SU-DHL-6 (cell line): ENCODE measurements around the gene PLEKHA8.

Experiments used
- H2AFZ ChIP-seq: fragments of 200-600 bp; sonication (generic); 2 replicates; pipeline ENCODE4 v1.6.1; 2014; ENCODE audit warnings: low read depth, mild to moderate bottlenecking, moderate library complexity, mixed read lengths, antibody characterized with exemption, low read length; ENCODE audit not compliant: severe bottlenecking
- H3F3A ChIP-seq: fragments of 200-600 bp; shearing (Covaris generic); 2 replicates; pipeline ENCODE4 v1.6.0; 2016; ENCODE audit warnings: antibody characterized with exemption, mild to moderate bottlenecking; ENCODE audit not compliant: insufficient read depth
- H3K27ac ChIP-seq: fragments of 200-600 bp; sonication (generic); 2 replicates; pipeline ENCODE4 v1.5.1; 2016; ENCODE audit warnings: low read depth, mild to moderate bottlenecking, low read length, moderate library complexity, mixed read lengths
- H3K27me3 ChIP-seq: fragments of 200-600 bp; sonication (generic), shearing (Covaris generic); 2 replicates; pipeline ENCODE4 v1.6.0; 2014; ENCODE audit warnings: mild to moderate bottlenecking, low read length
- H3K36me3 ChIP-seq: fragments of 200-600 bp; sonication (generic); 2 replicates; pipeline ENCODE4 v1.6.1; 2014; ENCODE audit warnings: mild to moderate bottlenecking, low read length, mixed read lengths
- H3K4me2 ChIP-seq: fragments of 300-600, 200-600 bp; shearing (Covaris generic), sonication (generic); 2 replicates; pipeline ENCODE4 v1.6.0; 2014; ENCODE audit warnings: low read length, low read depth, mild to moderate bottlenecking; ENCODE audit not compliant: poor library complexity, severe bottlenecking
- H3K4me3 ChIP-seq: fragments of 200-600 bp; sonication (generic); 2 replicates; pipeline ENCODE4 v1.5.1; 2014; ENCODE audit warnings: antibody characterized with exemption, low read length, mild to moderate bottlenecking, mixed read lengths; ENCODE audit not compliant: insufficient read depth, poor library complexity, severe bottlenecking
- H3K79me2 ChIP-seq: fragments of 200-600 bp; sonication (generic); 2 replicates; pipeline ENCODE4 v1.6.1; 2014; ENCODE audit warnings: mild to moderate bottlenecking, low read length, moderate library complexity; ENCODE audit not compliant: insufficient read depth
- H3K9ac ChIP-seq: fragments of 200-600 bp; sonication (generic); 2 replicates; pipeline ENCODE4 v1.7.0; 2014; ENCODE audit warnings: mild to moderate bottlenecking, low read length
- H3K9me2 ChIP-seq: fragments of 200-600 bp; sonication (generic); replicated peaks from 2 replicates; pipeline ENCODE4 v1.6.1; 2014; ENCODE audit warnings: low read length; ENCODE audit not compliant: insufficient read depth
- H3K9me3 ChIP-seq: fragments of 200-600 bp; sonication (generic); 2 replicates; pipeline ENCODE4 v1.6.1; 2014; ENCODE audit warnings: low read length, mixed read lengths; ENCODE audit not compliant: insufficient read depth
- H4K20me1 ChIP-seq: fragments of 200-600 bp; sonication (generic); 2 replicates; pipeline ENCODE4 v1.6.1; 2014; ENCODE audit warnings: low read depth, mild to moderate bottlenecking, antibody characterized with exemption, low read length, moderate library complexity, mixed read lengths
- EZH2phosphoT487 ChIP-seq: fragments of 200-600 bp; sonication (generic), shearing (Covaris generic); conservative IDR thresholded peaks from 2 replicates; pipeline ENCODE4 v1.6.1; 2018; ENCODE audit warnings: mild to moderate bottlenecking, antibody characterized with exemption, low read length, moderate library complexity, mixed read lengths
- TF ChIP-seq, protein P1 (sequence below): fragments of 200-600 bp; sonication (generic); IDR thresholded peaks from one replicate; pipeline ENCODE4 v1.5.1; 2017; ENCODE audit warnings: antibody characterized with exemption, mild to moderate bottlenecking, low read length, moderate library complexity; ENCODE audit not compliant: insufficient read depth, poor library complexity, severe bottlenecking

PLEKHA8 gene

DNA sequence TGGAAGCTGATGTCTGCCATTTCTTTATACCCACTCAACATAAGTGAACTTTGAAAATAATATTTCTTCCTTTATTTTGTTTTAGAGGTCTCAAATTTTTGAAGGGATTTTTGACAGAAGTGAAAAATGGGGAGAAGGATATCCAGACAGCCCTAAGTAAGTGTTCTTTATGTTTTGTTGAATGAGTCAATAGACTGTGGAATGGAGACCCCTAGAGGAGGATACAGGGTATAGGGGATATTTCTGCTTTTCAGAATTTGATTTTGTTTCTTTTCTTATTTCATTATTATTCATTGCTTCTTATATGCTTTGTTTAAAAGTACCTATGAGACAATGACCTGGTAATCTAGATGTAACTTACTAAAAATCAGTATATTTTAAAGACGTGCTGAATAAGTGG, 34.4 kb downstream of the PLEKHA8 start:
- Histone ChIP-seq H3K4me2 (no peak overlapping the region), H3K79me2 (no peaks in the 10 kb centered on the region), H3K9me2 (no peaks in the 10 kb centered on the region), H3K36me3 (peaks cover 6% of the 10 kb centered on the region; the same call in 1 of the 2 replicates), H3K9me3 (no peaks in the 10 kb centered on the region), H3K4me3 (no peak overlapping the region), H2AFZ (no peak overlapping the region), H4K20me1 (no peaks in the 10 kb centered on the region), H3F3A (no peaks in the 10 kb centered on the region), H3K9ac (no peak overlapping the region), H3K27me3 (no peaks in the 10 kb centered on the region), H3K27ac (no peak overlapping the region)
- TF ChIP-seq, protein P1, sequence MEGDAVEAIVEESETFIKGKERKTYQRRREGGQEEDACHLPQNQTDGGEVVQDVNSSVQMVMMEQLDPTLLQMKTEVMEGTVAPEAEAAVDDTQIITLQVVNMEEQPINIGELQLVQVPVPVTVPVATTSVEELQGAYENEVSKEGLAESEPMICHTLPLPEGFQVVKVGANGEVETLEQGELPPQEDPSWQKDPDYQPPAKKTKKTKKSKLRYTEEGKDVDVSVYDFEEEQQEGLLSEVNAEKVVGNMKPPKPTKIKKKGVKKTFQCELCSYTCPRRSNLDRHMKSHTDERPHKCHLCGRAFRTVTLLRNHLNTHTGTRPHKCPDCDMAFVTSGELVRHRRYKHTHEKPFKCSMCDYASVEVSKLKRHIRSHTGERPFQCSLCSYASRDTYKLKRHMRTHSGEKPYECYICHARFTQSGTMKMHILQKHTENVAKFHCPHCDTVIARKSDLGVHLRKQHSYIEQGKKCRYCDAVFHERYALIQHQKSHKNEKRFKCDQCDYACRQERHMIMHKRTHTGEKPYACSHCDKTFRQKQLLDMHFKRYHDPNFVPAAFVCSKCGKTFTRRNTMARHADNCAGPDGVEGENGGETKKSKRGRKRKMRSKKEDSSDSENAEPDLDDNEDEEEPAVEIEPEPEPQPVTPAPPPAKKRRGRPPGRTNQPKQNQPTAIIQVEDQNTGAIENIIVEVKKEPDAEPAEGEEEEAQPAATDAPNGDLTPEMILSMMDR, result peak; percentile 73
- no peak for TF ChIP-seq EZH2phosphoT487

DNA sequence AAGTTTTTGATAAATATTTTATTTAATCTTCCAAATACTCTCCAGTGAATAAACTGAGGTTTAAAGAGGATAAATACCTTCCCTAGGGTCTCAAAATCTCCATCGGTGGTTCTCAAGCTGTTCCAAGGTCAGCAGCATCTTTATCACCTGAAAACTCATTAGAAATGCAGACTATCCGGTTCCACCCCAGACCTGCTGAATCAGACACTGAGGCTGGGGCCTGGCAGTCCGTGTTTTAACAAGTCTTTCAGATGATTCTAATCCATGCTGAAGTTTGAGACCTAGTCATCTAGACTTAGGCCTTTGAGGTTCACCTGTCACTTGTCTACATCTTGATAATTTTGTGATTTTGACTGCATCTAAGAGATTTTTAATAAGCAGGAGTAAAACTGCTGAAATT, 37.5 kb downstream of the PLEKHA8 start:
- no peaks in the 10 kb centered on the region for H3F3A ChIP-seq

DNA sequence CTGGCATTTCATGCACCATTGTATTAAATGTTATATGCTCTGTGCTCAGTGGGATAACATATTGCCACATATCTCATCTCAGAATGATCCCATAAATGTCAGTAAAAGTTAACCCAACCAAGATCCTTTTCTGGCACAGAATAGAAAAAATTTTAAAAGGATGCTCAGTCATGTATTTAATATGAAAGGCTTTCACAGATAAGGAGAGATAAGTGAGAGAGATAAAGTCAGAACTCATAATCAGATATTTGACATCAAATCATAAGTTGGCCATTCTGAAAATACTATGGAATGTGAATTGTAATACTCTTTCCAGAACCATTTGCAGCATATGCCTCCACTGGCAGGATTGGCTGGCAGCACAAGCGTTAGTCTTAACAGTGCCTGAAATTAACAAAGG, 38.5 kb downstream of the PLEKHA8 start:
- H3K9me3 ChIP-seq, result no peaks in the 10 kb centered on the region
- no peak for TF ChIP-seq EZH2phosphoT487
- TF ChIP-seq, protein P1, result no peak
- no peaks in the 10 kb centered on the region for H3K9me2 ChIP-seq
- no peaks in the 10 kb centered on the region for H4K20me1 ChIP-seq
- no peaks in the 10 kb centered on the region for H3F3A ChIP-seq
- H3K27ac ChIP-seq, result no peak overlapping the region
- H3K79me2 ChIP-seq, result no peaks in the 10 kb centered on the region
- H3K27me3 ChIP-seq, result no peaks in the 10 kb centered on the region
- H3K36me3 ChIP-seq, result no peaks in the 10 kb centered on the region
- no peak overlapping the region for H3K4me3 ChIP-seq
- no peak overlapping the region for H3K4me2 ChIP-seq
- no peak overlapping the region for H2AFZ ChIP-seq
- no peak overlapping the region for H3K9ac ChIP-seq

More for the DNA sequence above, 37.5 kb downstream of the PLEKHA8 start:
- no peaks in the 10 kb centered on the region for H3K27me3 ChIP-seq
- H3K9me3 ChIP-seq, result no peaks in the 10 kb centered on the region
- no peak overlapping the region for H3K27ac ChIP-seq
- TF ChIP-seq EZH2phosphoT487, result no peak
- TF ChIP-seq, protein P1, result no peak
- no peak overlapping the region for H3K9ac ChIP-seq
- H4K20me1 ChIP-seq, result no peaks in the 10 kb centered on the region
- H3K79me2 ChIP-seq, result no peaks in the 10 kb centered on the region
- no peaks in the 10 kb centered on the region for H3K36me3 ChIP-seq
- H2AFZ ChIP-seq, result no peak overlapping the region
- no peak overlapping the region for H3K4me3 ChIP-seq
- H3K9me2 ChIP-seq, result no peaks in the 10 kb centered on the region
- no peak overlapping the region for H3K4me2 ChIP-seq

DNA sequence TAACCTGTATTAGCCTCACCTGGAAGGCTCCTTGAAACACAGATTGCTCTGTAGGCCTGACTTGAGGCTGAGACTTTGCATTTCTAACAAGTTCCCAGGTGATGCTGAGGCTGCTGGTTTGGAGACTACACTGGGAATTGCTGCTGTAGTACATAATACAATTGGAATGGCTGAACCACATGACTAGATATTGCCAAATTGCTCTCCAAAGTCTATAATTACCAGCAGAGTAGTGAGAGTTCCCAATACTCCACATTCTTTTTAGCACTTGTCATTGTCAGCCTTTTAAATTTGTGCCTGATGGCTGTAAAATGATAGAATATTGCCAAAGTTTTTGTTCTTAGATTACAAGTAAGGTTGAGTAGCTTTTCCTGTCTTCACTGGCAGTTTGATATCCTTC, 39.9 kb downstream of the PLEKHA8 start:
- no peaks in the 10 kb centered on the region for H3F3A ChIP-seq
- H3K27me3 ChIP-seq, result no peaks in the 10 kb centered on the region
- no peak overlapping the region for H3K27ac ChIP-seq
- no peaks in the 10 kb centered on the region for H3K79me2 ChIP-seq
- no peak overlapping the region for H3K9ac ChIP-seq
- H3K9me2 ChIP-seq, result no peaks in the 10 kb centered on the region
- no peak overlapping the region for H2AFZ ChIP-seq
- H3K4me2 ChIP-seq, result no peak overlapping the region
- H4K20me1 ChIP-seq, result no peaks in the 10 kb centered on the region
- TF ChIP-seq, protein P1, result no peak
- no peak for TF ChIP-seq EZH2phosphoT487
- no peaks in the 10 kb centered on the region for H3K9me3 ChIP-seq
- H3K36me3 ChIP-seq, result no peaks in the 10 kb centered on the region
- H3K4me3 ChIP-seq, result no peak overlapping the region
